ENCODE data around the gene RIMBP3C.
A peak's percentile ranks its signal among the peaks of the same experiment; 100 is the strongest.
"Not testable (repeated sequence)": the region's sequence is repeated elsewhere in the genome, so short reads cannot be mapped to it uniquely, and the experiment has no call there.

The RIMBP3C gene

DNA sequence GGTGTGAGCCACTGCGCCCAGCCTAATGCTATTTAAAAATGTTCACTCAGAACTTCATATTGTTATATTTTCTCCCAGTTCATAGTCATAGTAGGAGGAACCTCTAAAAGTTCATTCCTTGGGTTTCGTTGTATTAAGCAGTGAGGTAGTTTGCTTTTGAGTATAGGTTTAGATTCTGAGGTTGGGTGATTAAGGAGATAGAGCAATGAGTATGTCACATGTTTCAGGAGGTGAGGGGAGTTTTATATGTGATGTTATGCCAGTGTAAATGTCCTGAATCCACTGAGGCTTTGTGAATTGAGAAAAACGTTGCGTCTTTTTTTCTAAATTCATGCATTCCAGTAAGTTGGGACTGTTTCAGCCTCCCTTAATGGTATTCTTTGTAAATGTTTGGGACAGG, 20.4 kb upstream of the RIMBP3C start:
- DNase-seq = no peak

DNA sequence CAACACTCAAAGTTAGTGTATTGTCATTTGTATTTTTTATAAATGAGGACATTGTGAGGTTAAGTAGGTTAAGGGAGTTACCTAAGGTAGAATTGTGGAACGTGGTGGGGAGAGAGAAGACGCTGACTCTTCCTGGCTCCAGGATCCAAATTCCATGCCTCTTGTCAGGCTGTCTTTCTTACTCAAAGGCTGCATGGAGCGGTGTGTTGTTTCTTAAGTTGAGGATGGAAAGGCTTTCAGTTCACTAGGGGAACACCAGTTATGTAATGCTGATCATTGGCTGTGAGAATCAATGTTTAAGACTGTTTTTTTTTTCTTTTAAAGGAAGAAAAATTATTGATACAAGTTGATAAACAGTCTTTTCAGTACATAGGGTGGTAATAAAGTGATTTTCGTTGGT, 19.1 kb upstream of the RIMBP3C start:
- DNase-seq = no peak

GRCh38 chr22:21569459-21570170, 18.4 kb upstream of the RIMBP3C start:
- DNase-seq = no peak

- DNase-seq = not testable (repeated sequence)
Observed at GRCh38 chr22:21569076-21569427, 17.8 kb upstream of the RIMBP3C start.

- peak; percentile 7 for DNase-seq
Observed at GRCh38 chr22:21568347-21569075, 17.2 kb upstream of the RIMBP3C start.

GRCh38 chr22:21567456-21568346, 16.4 kb upstream of the RIMBP3C start, which contains the start of gene UBE2L3:
Gene UBE2L3 (plus strand): TSS chr22:21567714. CDS start chr22:21567745, 31 bp downstream.
- peak; percentile 71 for DNase-seq

- no peak for DNase-seq
Observed at GRCh38 chr22:21564411-21564810, 13.2 kb upstream of the RIMBP3C start.

DNA sequence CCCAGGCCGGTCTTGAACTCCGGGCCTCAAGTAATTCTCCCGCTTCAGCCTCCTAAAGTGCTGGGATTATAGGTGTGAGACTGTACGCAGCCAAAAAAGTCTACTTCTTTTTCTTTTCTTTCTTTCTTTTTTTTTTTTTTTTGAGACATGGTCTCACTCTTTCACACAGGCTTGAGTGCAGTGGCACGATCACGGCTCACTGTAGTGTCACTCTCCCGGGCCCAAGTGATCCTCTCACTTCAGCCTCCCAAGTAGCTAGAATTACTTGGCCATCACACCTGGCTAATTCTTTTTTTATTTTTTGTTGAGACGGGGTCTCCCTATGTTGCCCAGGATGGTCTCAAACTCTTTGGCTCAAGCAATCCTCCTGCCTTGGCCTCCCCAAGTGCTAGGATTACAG, 12.7 kb upstream of the RIMBP3C start:
- DNase-seq = no peak

- DNase-seq = not testable (repeated sequence)
Observed at GRCh38 chr22:21560657-21561056, 9.4 kb upstream of the RIMBP3C start.

- DNase-seq = not testable (repeated sequence)
Observed at GRCh38 chr22:21559345-21560125, 8.3 kb upstream of the RIMBP3C start.

DNA sequence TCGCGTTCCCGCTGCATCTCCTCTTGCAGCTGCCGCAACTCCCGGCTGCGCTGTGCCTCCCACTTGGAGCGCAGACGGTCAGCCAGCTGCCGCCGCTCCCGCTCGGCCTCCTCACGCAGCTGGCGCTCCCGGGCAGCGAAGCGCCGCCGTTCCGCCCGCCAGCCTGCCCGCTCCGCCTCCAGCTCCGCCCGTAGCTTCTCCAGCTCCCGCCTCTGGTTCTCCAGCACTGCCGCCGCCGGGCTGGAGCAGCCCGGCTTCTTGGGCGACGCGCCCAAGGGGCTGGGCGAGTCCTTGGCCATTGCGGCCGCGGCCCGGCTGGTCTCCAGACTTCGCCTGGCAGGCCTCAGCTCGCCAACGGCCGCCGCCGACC, 598 bp downstream of the RIMBP3C start:
- not testable (repeated sequence) for DNase-seq

GRCh38 chr22:21550008-21550677, 1.1 kb downstream of the RIMBP3C start:
- not testable (repeated sequence) for DNase-seq

GRCh38 chr22:21549558-21549957, 1.7 kb downstream of the RIMBP3C start:
- DNase-seq = not testable (repeated sequence)

DNA sequence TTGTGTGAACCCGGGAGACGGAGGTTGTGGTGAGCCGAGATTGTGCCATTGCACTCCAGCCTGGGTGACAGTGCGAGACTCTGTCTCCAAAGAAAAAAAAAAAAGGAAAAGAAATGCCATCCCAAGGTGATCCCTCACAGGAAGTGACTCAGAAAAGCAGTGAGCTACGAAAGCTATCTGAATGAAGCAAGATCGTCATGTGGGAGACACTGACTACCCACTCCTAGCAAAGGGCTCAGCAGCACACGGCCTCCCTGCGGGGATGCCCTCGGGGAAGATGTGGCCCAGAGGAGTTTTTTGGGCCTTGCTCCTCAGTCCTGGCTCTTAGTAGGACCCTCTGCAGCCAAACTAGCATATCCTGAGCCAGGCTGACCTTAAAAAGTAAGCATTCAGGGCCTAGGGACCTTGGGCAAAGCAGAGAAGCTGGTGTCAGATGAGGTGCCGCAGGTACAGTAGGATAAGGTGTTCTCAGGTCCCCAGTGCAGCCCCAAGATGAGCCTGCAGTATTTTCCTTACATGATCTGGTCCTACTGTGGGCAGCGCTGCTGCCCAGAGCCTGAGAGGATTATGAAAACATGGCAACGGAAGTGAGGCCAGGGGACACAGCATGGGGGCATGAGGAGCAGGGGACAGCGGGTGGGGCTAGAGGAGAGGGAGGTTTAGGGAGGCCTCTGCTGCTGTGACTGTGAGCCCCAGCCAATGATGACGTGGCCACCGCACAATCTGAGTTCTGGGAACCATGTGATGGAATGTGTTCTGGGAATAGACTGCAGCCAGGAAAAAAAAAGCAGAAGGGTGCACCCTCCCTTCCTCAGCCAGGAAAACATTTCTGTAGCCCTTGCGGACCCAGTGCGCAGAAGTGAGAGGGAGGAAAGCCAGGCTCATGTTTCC, 6.6 kb downstream of the RIMBP3C start:
- DNase-seq = not testable (repeated sequence)

GRCh38 chr22:21539862-21540261, 11.4 kb downstream of the RIMBP3C start:
- DNase-seq = not testable (repeated sequence)

DNA sequence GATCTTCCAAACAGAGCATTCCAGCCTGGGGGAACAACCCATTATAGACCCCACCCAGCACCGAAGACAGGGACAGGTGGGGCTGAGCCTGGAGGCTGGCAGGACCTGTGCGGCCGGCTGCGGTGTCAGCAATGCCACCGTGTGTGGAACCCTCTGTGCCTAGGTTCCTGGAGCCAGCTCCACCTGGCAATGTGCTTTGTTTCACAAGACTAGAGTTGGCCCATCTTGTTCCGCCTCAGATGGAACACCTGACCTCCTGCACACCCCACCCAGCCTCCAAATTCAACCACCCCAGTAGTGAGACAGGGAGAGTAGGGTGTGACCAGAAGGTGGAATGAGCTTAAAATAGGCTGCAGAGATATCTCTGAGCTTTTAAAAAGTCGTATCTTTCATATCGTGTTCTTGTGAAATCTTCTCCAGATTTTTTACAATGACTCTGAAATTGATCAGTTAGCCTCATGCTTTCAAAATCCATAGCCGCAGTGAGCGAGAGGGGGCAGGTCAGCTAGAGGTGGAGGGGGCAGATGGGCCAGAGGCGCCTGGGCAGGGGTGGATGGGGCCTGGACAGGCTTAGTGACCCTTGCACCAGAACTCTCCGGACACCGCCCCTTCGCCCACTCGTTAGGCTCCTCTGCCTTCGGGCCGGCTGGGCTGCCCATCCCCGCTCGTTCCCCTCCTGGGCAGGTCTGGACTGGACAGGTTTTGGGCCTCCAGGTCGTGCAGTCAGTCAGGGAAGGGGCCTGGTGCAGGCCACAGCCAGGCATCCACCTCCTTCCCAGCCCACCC, 18.2 kb downstream of the RIMBP3C start:
- DNase-seq = not testable (repeated sequence)

DNA sequence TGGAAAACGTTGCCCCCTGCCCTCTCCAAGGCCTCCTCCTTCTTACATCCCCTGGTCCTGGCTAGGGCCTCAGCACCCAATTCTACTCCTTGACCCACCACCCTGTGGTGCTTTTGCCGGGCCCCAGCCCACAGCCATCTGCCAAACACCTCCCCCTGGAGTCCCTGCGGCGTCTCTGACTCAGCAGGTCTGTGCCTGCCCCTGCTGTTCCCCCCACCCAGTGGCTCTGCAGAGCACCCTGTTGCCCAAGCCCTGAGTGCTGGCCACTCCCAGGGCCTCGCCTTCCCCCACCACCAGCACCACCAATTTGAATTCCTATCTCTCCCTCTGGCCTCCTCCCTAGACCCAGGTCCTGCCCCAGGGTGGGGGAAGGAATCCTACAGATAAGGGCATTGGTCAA, 19.7 kb downstream of the RIMBP3C start:
- DNase-seq = not testable (repeated sequence)

DNA sequence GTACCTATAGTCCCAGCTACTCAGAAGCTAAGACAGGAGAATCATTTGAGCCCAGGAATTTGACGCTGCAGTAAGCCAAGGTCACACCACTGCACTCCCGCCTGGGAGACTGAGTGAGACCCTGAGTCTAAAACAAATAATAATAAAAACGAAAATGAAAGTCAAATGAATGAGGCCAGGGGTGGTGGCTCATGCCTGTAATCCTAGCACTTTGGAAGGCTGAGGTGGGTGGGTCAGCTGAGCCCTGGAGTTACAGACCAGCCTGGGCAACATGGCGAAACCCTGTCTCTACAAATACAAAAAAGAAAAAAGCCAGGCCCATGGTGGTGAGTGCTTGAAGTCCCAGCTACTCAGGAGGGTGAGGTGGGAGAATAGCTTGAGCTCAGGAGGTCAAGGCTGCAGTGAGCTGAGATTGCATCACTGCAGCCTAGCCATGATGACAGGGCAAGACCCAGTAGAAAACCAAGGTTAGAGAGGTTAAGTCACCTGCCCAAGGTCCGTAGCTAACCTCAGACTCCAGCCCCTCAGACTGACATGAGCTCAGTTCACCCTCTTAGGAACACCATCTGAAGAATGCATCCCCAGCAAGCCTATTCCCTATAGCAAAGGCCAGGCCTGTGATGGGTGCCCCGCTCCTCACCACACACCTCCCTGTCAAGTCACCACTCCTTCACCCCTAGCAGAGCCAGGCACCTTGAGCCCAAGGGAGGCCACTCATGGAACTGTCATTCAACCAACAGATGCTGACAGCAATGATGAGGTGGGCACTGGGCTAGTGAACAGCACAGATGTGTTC, 24.4 kb downstream of the RIMBP3C start:
- DNase-seq = not testable (repeated sequence)

All from NCI-H1092 (cell line).